ENCODE data around the gene PRR3.

DNA sequence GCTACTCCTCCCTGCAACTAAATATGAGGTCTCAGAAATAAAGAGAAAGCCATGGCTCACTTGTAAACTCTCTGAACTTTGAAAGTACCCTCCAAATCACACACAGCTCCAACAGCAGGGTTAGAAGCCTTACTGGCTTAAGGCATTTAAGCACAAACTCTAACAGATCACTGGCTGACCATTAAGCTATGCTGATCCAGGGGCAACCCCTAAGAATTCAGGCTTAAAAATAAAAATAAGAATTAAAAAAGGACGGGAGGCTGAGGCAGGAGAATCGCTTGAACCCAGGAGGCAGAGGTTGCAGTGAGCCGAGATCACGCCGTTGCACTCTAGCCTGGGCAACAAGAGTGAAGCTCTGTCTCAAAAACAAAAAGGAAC, 45.9 kb upstream of the PRR3 start:
- TF ChIP-seq, protein P1, sequence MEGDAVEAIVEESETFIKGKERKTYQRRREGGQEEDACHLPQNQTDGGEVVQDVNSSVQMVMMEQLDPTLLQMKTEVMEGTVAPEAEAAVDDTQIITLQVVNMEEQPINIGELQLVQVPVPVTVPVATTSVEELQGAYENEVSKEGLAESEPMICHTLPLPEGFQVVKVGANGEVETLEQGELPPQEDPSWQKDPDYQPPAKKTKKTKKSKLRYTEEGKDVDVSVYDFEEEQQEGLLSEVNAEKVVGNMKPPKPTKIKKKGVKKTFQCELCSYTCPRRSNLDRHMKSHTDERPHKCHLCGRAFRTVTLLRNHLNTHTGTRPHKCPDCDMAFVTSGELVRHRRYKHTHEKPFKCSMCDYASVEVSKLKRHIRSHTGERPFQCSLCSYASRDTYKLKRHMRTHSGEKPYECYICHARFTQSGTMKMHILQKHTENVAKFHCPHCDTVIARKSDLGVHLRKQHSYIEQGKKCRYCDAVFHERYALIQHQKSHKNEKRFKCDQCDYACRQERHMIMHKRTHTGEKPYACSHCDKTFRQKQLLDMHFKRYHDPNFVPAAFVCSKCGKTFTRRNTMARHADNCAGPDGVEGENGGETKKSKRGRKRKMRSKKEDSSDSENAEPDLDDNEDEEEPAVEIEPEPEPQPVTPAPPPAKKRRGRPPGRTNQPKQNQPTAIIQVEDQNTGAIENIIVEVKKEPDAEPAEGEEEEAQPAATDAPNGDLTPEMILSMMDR (IDR thresholded peaks at IDR 0.05; ENCODE audit: insufficient read depth, low read depth, low read length) = no peak
- TF ChIP-seq EZH2 (IDR thresholded peaks at IDR 0.05; ENCODE audit: insufficient read depth, low read length) = no peak

All from astrocyte (in vitro differentiated cells and primary cell).